Endothelial cell (in vitro differentiated cells): Measurements from ENCODE around the gene THSD4. TPM values are rescaled to one million over a fixed set of nuclear protein-coding genes. Genes with fewer than 3 reads are reported as not detected.

Experiments used
- DNase-seq: peaks from one replicate; pipeline ENCODE4 v3.0.0; 2021; ENCODE audit warnings: low spot score
- H3K27ac Mint-ChIP-seq: one replicate; pipeline ENCODE4 v1.8.0; 2021; ENCODE audit warnings: mixed read lengths, inconsistent platforms; ENCODE audit not compliant: unreplicated experiment
- H3K27me3 Mint-ChIP-seq: one replicate; pipeline ENCODE4 v1.8.0; 2021; ENCODE audit warnings: mild to moderate bottlenecking, moderate library complexity, mixed read lengths, inconsistent platforms; ENCODE audit not compliant: unreplicated experiment
- H3K36me3 Mint-ChIP-seq: one replicate; pipeline ENCODE4 v1.8.0; 2021; ENCODE audit warnings: mild to moderate bottlenecking, low read depth, mixed read lengths, inconsistent platforms; ENCODE audit not compliant: unreplicated experiment
- H3K4me1 Mint-ChIP-seq: one replicate; pipeline ENCODE4 v1.8.0; 2021; ENCODE audit warnings: mild to moderate bottlenecking, mixed read lengths, inconsistent platforms; ENCODE audit not compliant: unreplicated experiment
- H3K4me3 Mint-ChIP-seq: one replicate; pipeline ENCODE4 v1.8.0; 2021; ENCODE audit warnings: mild to moderate bottlenecking, mixed read lengths, inconsistent platforms; ENCODE audit not compliant: unreplicated experiment
- H3K9me3 Mint-ChIP-seq: one replicate; pipeline ENCODE4 v1.8.0; 2021; ENCODE audit warnings: mixed read lengths, inconsistent platforms; ENCODE audit not compliant: unreplicated experiment
- CTCF ChIP-seq: fragments of 200-600 bp; sonication (generic); IDR thresholded peaks from one replicate; pipeline ENCODE4 v1.5.0; 2021; ENCODE audit warnings: antibody characterized with exemption; ENCODE audit not compliant: unreplicated experiment
- total RNA-seq: library from RNA; stranded (reverse); fragmentation: NEBNext Ultra II Directional; extraction: Animal tissue kit (Norgen Biotek cat#: 25700); gene quantifications from one replicate; pipeline ENCODE4 v1.2.1, GENCODE V29; 2021; ENCODE audit not compliant: unreplicated experiment

Gene THSD4
- total RNA-seq, 1 donor from 2014 or later: 0.92 TPM

- Mint-ChIP-seq H3K9me3 (no peaks in the 10 kb centered on the region), H3K4me1 (no peaks in the 10 kb centered on the region), H3K27me3 (no peaks in the 10 kb centered on the region), H3K27ac (no peak overlapping the region), H3K4me3 (no peak overlapping the region), H3K36me3 (no peaks in the 10 kb centered on the region)
- TF ChIP-seq CTCF: no peak
- no peak for DNase-seq
Measured at GRCh38 chr15:71249986-71250385, 134.7 kb downstream of the THSD4 start.

- no peak for DNase-seq
- Mint-ChIP-seq H3K27me3 (no peaks in the 10 kb centered on the region), H3K4me3 (no peak overlapping the region), H3K9me3 (no peaks in the 10 kb centered on the region), H3K4me1 (no peaks in the 10 kb centered on the region), H3K36me3 (no peaks in the 10 kb centered on the region), H3K27ac (no peak overlapping the region)
- no peak for TF ChIP-seq CTCF
Measured at GRCh38 chr15:71250936-71251583, 135.8 kb downstream of the THSD4 start.

GRCh38 chr15:71251584-71252043 is 136.3 kb downstream of the THSD4 start:
- Mint-ChIP-seq H3K4me3 (no peak overlapping the region), H3K27ac (no peak overlapping the region), H3K9me3 (no peaks in the 10 kb centered on the region), H3K4me1 (no peaks in the 10 kb centered on the region), H3K36me3 (no peaks in the 10 kb centered on the region), H3K27me3 (no peaks in the 10 kb centered on the region)
- DNase-seq: no peak
- TF ChIP-seq CTCF: no peak

- no peaks in the 10 kb centered on the region for H3K27me3 Mint-ChIP-seq
- H3K9me3 Mint-ChIP-seq: no peaks in the 10 kb centered on the region
- H3K4me1 Mint-ChIP-seq: no peaks in the 10 kb centered on the region
- DNase-seq: no peak
- TF ChIP-seq CTCF: no peak
- H3K27ac Mint-ChIP-seq: no peak overlapping the region
- no peak overlapping the region for H3K4me3 Mint-ChIP-seq
- no peaks in the 10 kb centered on the region for H3K36me3 Mint-ChIP-seq
Measured at GRCh38 chr15:71252044-71252739, 136.9 kb downstream of the THSD4 start.

- H3K27ac Mint-ChIP-seq: no peak overlapping the region
- no peaks in the 10 kb centered on the region for H3K9me3 Mint-ChIP-seq
- no peak for TF ChIP-seq CTCF
- no peak for DNase-seq
- no peak overlapping the region for H3K4me3 Mint-ChIP-seq
- H3K4me1 Mint-ChIP-seq: no peaks in the 10 kb centered on the region
- no peaks in the 10 kb centered on the region for H3K36me3 Mint-ChIP-seq
- no peaks in the 10 kb centered on the region for H3K27me3 Mint-ChIP-seq
Measured at GRCh38 chr15:71252740-71253047, 137.4 kb downstream of the THSD4 start.
